K562 (cell line): ENCODE measurements around the gene SPHK2. TPM values are rescaled to one million over a fixed set of nuclear protein-coding genes. Genes with fewer than 3 reads are reported as not detected.

Source experiments
- CREB1 ChIP-seq, 2 experiments: sonication (generic) in 1 of 2; formaldehyde crosslinking in 1 of 2; IDR thresholded peaks; 2 replicates each; pipeline versions ENCODE4 v1.6.1 to v1.8.0; 2012 to 2022; ENCODE audit warnings: inconsistent platforms in 1 of 2, mild to moderate bottlenecking in 1 of 2, missing genetic modification reagents in 1 of 2, moderate library complexity in 1 of 2
- FOXK1 ChIP-seq: sonication (generic); formaldehyde crosslinking; IDR thresholded peaks from 2 replicates; pipeline ENCODE4 v1.8.0; 2022; ENCODE audit warnings: missing genetic modification reagents, mild to moderate bottlenecking, borderline replicate concordance
- KLF13 ChIP-seq: fragments of 450-650 bp; IDR thresholded peaks from 2 replicates; pipeline ENCODE4 v1.6.1; 2016; ENCODE audit warnings: missing genetic modification characterization, low read depth, mild to moderate bottlenecking, missing compliant biosample characterization, moderate library complexity, borderline replicate concordance
- LCOR ChIP-seq: sonication (generic); formaldehyde crosslinking; IDR thresholded peaks from 2 replicates; pipeline ENCODE4 v1.8.0; 2022; ENCODE audit warnings: mild to moderate bottlenecking, missing genetic modification reagents
- MBD2 ChIP-seq: sonication (generic); IDR thresholded peaks from 2 replicates; pipeline ENCODE4 v1.6.1; 2016; ENCODE audit warnings: low read depth, borderline replicate concordance
- MEIS2 ChIP-seq: fragments of 450-650 bp; IDR thresholded peaks from 2 replicates; pipeline ENCODE4 v1.6.1; 2014; ENCODE audit warnings: mild to moderate bottlenecking; ENCODE audit not compliant: partially characterized antibody
- PHB2 ChIP-seq: fragments of 450-650 bp; IDR thresholded peaks from 2 replicates; pipeline ENCODE4 v1.6.1; 2017; ENCODE audit warnings: low read depth
- SAP30 ChIP-seq: fragments of 200-600 bp; sonication (generic); IDR thresholded peaks from 2 replicates; pipeline ENCODE4 v1.6.1; 2012; ENCODE audit warnings: borderline replicate concordance, low read depth, mild to moderate bottlenecking, moderate library complexity, low read length, control low read depth, inconsistent platforms; ENCODE audit not compliant: insufficient read depth, poor library complexity, severe bottlenecking
- SP2 ChIP-seq: IDR thresholded peaks from 2 replicates; pipeline ENCODE4 v1.6.1; 2011; ENCODE audit warnings: mild to moderate bottlenecking, low read depth, low read length, moderate library complexity; ENCODE audit not compliant: poor library complexity, severe bottlenecking; ENCODE audit errors: extremely low read depth
- STAT5B ChIP-seq: fragments of 250-450 bp; sonication (Bioruptor Pico); IDR thresholded peaks from 2 replicates; pipeline ENCODE4 v1.8.0; 2021; ENCODE audit warnings: mild to moderate bottlenecking, inconsistent platforms
- SUPT5H ChIP-seq: fragments of 450-650 bp; IDR thresholded peaks from 2 replicates; pipeline ENCODE4 v1.6.1; 2016
- ZNF263 ChIP-seq: sonication (generic); formaldehyde crosslinking; IDR thresholded peaks from 2 replicates; pipeline ENCODE4 v1.8.0; 2022; ENCODE audit warnings: mild to moderate bottlenecking, missing genetic modification reagents, borderline replicate concordance
- ZNF274 ChIP-seq: IDR thresholded peaks from 2 replicates; pipeline ENCODE4 v1.6.1; 2011; ENCODE audit warnings: low read depth, mild to moderate bottlenecking, low read length, moderate library complexity, borderline replicate concordance
- ZNF436 ChIP-seq: fragments of 250-450, 450-650 bp; sonication (Bioruptor Pico); formaldehyde crosslinking; IDR thresholded peaks from 2 replicates; pipeline ENCODE4 v1.7.0; 2020; ENCODE audit warnings: mild to moderate bottlenecking
- polyA plus RNA-seq, 8 experiments: library from polyadenylated mRNA; depleted of rRNA in 4 of 8; stranded (reverse) in 5 of 8; unstranded in 3 of 8; fragments of >200 nt; fragmentation: Nextera tagmentation in 2 of 8; fragmentation: Illumina TruSeq in 1 of 8; extraction: Ambion mirVana in 2 of 8; extraction: Trizol in 1 of 8; gene quantifications; 2 replicates each; pipeline versions ENCODE4 v1.2.1 to v1.2.3, GENCODE V29; 2011 to 2014; ENCODE audit warnings: inconsistent platforms in 1 of 8, missing spikeins in 1 of 8
- total RNA-seq, 7 experiments: library from RNA; depleted of rRNA in 6 of 7; stranded (reverse); fragments of >200 nt in 6 of 7; fragmentation: Illumina TruSeq in 2 of 7; extraction: Trizol in 2 of 7; gene quantifications; 2 replicates each; pipeline versions ENCODE4 v1.2.1 to v1.2.3, GENCODE V29; 2011 to 2021; ENCODE audit warnings: low replicate concordance in 1 of 7
- TF ChIP-seq, protein P1 (sequence below): sonication (generic); formaldehyde crosslinking; IDR thresholded peaks from 2 replicates; pipeline ENCODE4 v1.8.1; 2023; ENCODE audit warnings: missing genetic modification reagents, mild to moderate bottlenecking, borderline replicate concordance
- TF ChIP-seq, protein P2 (sequence below): fragments of 450-650 bp; formaldehyde crosslinking; IDR thresholded peaks from 2 replicates; pipeline ENCODE4 v1.4.0; 2020; ENCODE audit warnings: mild to moderate bottlenecking, moderate library complexity

SPHK2 gene
- total and polyA plus RNA-seq, 9 of the 15 experiments (the other 6 are each of a cell fraction or from before 2014, with no cell fraction given), result 0.10 to 15.2 (median 2.9) TPM

DNA sequence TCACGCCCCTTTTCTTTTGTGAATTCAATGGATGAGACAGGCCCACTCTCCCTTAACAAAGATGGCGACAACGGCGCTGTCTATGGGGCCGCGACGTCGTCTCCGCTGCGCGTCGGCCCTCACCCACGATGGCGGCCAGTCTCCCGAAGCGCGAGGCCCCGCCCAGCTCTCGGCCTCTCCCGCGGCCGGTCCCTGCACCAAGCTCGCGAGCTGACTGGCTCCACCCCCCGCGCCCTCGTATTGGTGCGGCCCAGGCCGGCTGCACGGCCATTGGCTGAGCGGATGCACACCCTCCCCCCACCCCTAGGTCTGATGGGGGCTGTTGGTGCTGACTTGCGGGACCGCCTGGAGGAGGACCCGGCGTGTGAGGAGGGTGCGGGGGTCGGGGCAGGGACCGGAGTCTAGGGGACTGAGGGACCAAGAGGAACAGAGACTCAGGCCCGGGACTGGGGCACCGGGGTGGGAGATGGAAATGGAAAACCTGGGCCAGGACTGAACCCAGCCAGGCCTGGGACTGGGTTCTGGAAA is 4.8 kb downstream of the SPHK2 start (continued):
- TF ChIP-seq, protein P1, sequence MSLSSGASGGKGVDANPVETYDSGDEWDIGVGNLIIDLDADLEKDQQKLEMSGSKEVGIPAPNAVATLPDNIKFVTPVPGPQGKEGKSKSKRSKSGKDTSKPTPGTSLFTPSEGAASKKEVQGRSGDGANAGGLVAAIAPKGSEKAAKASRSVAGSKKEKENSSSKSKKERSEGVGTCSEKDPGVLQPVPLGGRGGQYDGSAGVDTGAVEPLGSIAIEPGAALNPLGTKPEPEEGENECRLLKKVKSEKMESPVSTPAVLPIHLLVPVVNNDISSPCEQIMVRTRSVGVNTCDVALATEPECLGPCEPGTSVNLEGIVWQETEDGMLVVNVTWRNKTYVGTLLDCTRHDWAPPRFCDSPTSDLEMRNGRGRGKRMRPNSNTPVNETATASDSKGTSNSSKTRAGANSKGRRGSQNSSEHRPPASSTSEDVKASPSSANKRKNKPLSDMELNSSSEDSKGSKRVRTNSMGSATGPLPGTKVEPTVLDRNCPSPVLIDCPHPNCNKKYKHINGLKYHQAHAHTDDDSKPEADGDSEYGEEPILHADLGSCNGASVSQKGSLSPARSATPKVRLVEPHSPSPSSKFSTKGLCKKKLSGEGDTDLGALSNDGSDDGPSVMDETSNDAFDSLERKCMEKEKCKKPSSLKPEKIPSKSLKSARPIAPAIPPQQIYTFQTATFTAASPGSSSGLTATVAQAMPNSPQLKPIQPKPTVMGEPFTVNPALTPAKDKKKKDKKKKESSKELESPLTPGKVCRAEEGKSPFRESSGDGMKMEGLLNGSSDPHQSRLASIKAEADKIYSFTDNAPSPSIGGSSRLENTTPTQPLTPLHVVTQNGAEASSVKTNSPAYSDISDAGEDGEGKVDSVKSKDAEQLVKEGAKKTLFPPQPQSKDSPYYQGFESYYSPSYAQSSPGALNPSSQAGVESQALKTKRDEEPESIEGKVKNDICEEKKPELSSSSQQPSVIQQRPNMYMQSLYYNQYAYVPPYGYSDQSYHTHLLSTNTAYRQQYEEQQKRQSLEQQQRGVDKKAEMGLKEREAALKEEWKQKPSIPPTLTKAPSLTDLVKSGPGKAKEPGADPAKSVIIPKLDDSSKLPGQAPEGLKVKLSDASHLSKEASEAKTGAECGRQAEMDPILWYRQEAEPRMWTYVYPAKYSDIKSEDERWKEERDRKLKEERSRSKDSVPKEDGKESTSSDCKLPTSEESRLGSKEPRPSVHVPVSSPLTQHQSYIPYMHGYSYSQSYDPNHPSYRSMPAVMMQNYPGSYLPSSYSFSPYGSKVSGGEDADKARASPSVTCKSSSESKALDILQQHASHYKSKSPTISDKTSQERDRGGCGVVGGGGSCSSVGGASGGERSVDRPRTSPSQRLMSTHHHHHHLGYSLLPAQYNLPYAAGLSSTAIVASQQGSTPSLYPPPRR, result 0 out of 2 replicates have a peak, but pooled peaks have one; percentile 46
- TF ChIP-seq MBD2, result peak; percentile 89; the same call in 1 of the 2 replicates
- no peak for TF ChIP-seq MEIS2
- TF ChIP-seq, protein P2, sequence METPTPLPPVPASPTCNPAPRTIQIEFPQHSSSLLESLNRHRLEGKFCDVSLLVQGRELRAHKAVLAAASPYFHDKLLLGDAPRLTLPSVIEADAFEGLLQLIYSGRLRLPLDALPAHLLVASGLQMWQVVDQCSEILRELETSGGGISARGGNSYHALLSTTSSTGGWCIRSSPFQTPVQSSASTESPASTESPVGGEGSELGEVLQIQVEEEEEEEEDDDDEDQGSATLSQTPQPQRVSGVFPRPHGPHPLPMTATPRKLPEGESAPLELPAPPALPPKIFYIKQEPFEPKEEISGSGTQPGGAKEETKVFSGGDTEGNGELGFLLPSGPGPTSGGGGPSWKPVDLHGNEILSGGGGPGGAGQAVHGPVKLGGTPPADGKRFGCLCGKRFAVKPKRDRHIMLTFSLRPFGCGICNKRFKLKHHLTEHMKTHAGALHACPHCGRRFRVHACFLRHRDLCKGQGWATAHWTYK (CRISPR knock-in tag), result no peak
- TF ChIP-seq STAT5B (CRISPR knock-in tag), result no peak
- TF ChIP-seq CREB1 (IDR thresholded peaks at IDR 0.05), result peak; percentile 90
- TF ChIP-seq CREB1 (CRISPR knock-in tag; IDR thresholded peaks at IDR 0.05), result peak; percentile 95
- TF ChIP-seq LCOR (CRISPR knock-in tag), result no peak
- no peak for TF ChIP-seq PHB2
- TF ChIP-seq FOXK1 (CRISPR knock-in tag), result no peak
- TF ChIP-seq SP2, result peak; percentile 41
- TF ChIP-seq ZNF436 (CRISPR knock-in tag), result no peak
- TF ChIP-seq ZNF274, result no peak
- TF ChIP-seq SUPT5H, result no peak
- TF ChIP-seq SAP30, result peak; percentile 83
- peak; percentile 33; the same call in 1 of the 2 replicates for TF ChIP-seq KLF13 (tag)
- peak; percentile 51; the same call in 1 of the 2 replicates for TF ChIP-seq ZNF263 (CRISPR knock-in tag)
